GM18505 (cell line): ENCODE measurements around the gene PDZD4.
"Not testable (repeated sequence)": the region's sequence is repeated elsewhere in the genome, so short reads cannot be mapped to it uniquely, and the experiment has no call there.

Source experiments
- ATAC-seq: cut with Tn5 transposase; IDR thresholded peaks from one replicate; pipeline ENCODE4 v1.9.1; 2021; ENCODE audit not compliant: unreplicated experiment
- POLR2A ChIP-seq: IDR thresholded peaks from 4 replicates; pipeline ENCODE4 v1.6.1; 2011; ENCODE audit warnings: borderline replicate concordance; ENCODE audit not compliant: insufficient read depth, insufficient read length; ENCODE audit errors: extremely low read depth

The PDZD4 gene

GRCh38 chrX:153818571-153819383 lies 11.6 kb downstream of the PDZD4 start:
- TF ChIP-seq POLR2A = no peak
- ATAC-seq = no peak

DNA sequence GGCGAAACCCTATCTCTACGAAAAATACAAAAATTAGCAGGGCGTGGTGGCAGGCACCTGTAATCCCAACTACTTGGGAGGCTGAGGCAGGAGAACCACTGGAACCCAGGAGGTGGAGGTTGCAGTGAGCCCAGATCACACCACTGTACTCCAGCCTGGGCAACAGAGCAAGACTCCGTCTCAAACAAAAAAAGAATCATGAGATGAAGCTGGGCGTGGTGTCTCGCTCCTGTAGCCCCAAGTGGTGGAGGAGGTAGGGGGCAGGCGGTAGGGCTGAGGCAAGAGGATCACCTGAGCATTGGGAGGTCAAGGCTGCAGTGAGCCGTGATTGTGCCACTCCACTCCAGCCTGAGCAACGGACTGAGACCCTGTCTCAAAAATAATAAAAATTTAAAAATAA lies 12.3 kb downstream of the PDZD4 start:
- ATAC-seq = not testable (repeated sequence)

- no peak for ATAC-seq
- TF ChIP-seq POLR2A = no peak
Observed at GRCh38 chrX:153816831-153817690, 13.3 kb downstream of the PDZD4 start.

DNA sequence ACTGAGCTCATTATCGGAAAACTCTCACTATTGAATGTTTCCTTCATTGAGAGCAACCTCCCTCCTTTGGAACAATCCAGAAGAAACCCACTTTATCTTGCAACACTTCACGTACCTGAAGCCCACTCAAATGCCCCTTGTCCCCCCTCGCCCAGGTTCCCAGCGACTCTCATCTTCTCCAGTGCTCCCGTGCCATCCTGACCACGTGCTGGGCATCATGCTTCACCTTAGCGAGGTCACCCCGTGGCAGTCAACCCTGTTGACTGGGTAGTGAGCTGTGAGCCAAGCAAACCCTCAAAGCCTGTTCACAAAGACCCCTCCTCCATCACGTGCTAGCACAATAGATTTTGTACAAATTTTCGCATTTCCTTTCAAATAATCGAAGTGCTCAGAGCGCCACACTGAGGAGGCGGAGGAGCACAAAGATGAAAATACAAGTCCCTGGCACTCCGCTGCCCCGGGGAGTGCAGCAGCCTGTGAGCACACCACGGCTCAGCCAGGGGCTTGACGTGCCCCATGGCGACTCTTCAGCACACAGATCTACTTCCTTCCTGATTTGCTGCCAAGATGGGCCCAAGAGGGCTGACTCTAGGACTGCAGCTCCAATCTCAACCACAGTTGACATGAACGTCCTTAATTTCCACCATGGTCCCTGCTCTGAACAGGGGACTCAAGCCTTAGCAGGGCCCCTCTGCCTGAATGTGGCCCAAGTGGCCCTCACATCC lies 15.6 kb downstream of the PDZD4 start:
- no peak for TF ChIP-seq POLR2A

GRCh38 chrX:153813161-153813560 lies 17.2 kb downstream of the PDZD4 start:
- ATAC-seq = no peak
- TF ChIP-seq POLR2A = no peak

More for the DNA sequence above, 15.6 kb downstream of the PDZD4 start:
- no peak for ATAC-seq

- TF ChIP-seq POLR2A = no peak
- no peak for ATAC-seq
Observed at GRCh38 chrX:153812220-153812619, 18.1 kb downstream of the PDZD4 start.

DNA sequence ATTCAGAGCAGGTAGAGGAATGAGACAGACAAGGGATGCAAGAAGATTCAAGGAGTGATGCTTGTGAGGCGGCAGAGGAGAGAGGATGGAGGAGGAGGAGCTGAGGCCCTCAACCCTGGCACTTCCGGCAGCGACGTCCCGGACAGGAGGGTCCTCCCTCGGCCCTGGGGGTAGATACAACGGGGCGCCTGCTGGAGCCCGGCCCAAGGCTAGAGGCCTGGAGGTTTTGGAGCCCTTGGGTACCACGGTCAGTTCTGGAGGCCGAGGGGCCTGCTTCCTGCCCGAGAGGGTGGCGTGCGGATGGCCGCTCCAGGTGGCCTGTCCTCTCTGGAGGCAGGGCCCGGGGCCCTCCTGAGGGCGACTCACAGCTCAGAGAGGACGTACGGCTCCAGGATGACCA lies 22.4 kb downstream of the PDZD4 start:
- no peak for TF ChIP-seq POLR2A
- no peak for ATAC-seq

DNA sequence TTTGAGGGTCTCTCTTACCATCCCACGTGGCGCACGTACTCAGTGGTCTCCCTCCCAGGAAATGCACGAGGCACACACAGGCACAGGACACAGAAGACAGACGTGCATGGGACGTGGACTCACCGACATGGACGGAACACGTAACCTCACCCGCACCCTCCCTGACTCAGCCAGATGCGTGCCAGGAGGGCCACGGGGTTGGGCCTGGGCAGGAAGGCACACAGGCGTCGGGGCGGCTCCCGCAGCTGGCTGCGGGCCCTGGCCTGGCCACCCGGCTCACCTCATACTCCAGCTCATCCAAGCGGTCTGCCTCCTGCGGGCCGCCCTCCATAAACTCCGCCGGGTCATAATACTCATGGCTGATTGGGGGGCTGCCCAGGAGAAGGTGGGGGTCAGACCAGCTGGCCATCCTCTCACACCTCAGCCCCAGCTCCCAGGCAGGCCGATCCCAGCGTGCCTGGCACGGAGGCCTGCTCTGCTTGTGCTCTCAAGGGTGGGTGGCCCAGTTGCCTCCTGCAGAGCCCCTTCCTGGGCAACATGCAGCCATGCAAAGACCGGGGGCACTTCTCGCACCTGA lies 23.3 kb downstream of the PDZD4 start:
- no peak for ATAC-seq
- no peak for TF ChIP-seq POLR2A

DNA sequence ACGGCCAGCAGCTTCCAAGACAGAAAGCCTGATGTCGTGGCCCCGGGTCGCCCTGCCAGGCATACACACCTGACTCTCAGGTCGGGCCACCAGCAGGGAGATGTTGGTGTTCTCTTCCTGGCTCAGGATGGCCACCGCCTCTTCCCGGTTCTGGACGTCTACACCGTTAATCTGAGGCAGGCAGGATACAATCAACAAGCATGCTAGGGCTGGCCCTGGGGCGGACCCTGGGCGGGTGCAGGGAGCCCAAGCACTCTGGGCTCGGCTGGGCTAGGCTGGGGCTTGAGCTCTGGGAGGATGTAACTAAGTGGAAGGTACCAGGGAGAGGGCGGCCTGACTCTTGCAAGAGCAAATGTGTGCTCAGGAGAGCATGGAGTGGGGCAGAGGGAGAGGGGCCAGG lies 24.9 kb downstream of the PDZD4 start:
- no peak for TF ChIP-seq POLR2A
- no peak for ATAC-seq

DNA sequence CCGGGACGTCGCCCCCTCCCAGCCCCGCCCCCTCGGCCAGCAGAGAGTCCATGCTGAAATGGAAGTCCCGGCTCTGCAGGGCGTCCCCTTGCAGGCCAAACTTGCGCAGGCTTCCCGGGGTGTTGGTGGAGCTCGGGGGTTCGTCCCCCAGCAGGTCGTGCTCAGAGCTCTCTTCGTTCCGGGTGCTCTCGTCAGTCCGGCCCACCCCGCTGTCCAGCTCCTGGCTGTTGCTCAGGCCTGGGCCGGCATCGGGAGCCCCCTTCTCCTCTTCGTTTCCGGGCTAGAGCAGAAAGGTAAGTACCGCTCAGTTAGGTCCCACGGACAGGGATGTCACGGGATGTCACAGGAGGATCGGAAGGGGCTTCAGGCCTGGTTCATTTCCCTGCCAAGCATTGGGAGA lies 25.7 kb downstream of the PDZD4 start:
- no peak for ATAC-seq
- no peak for TF ChIP-seq POLR2A

DNA sequence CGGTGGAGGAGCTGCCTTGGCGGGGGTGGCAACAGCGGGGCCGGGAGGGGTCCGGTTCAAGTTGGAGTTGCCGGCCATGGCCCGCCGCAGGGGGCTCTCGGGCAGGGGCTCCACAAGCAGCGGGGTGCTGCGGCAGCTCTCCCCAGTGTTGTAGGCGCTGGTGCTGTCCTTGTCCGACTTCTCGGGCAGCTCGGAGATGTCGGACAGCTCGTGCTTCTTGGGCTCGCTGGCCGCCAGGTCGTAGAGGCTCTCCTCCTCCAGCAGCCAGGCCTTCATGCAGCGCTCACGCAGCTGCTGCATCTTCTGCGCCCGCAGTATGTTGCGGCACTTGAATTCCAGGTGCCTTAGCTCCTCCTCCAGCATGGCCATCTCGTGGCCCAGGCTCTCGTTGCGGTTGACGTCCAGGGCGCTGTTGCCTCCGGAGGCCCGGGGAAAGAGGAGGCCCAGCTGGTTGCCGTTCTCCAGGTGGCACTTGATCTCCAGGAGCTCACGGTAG lies 26.2 kb downstream of the PDZD4 start:
- ATAC-seq = no peak
- TF ChIP-seq POLR2A = no peak

DNA sequence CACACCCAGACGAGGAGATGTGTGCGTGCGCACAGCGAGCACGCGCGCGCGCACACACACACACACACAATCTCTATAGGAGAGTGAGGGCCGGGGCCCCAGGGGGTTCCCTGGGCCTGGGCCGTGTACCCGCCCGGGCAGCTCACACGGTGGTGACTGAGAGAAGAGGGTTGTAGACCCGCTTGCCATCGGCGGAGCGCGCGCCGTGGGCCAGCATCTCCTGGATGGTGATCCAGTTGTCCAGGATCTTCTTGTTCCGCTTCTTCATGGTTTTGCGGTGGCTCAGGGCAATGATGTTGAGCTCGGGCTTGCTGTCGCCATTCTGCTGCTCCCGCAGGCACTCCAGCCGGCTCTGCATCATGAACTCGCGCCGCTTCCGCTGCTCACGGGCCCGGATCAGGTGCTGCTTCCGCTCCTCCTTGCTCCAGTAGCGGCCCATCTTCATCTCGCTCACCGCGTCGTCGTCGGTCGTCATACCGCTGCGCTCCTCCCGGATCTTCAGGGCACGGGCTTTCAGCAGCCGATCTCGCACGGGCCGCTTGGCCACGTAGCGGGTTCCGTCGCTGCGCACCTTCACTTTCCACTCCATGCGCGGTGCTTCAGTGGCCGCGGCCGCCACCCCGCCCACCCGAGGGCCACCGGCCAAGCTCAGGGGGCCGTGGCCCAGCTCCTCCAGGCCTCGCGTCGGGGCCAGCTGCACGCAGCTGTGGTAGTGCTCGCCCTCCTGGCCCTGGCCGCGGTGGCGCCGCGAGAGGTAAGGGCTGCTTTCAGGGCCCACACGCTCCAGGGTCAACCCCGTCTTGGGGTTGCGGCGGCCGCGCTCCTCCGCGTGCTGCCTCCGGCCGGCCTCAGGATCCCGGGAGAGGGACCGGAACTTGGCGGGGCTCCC lies 26.9 kb downstream of the PDZD4 start:
- TF ChIP-seq POLR2A = no peak
- no peak for ATAC-seq

DNA sequence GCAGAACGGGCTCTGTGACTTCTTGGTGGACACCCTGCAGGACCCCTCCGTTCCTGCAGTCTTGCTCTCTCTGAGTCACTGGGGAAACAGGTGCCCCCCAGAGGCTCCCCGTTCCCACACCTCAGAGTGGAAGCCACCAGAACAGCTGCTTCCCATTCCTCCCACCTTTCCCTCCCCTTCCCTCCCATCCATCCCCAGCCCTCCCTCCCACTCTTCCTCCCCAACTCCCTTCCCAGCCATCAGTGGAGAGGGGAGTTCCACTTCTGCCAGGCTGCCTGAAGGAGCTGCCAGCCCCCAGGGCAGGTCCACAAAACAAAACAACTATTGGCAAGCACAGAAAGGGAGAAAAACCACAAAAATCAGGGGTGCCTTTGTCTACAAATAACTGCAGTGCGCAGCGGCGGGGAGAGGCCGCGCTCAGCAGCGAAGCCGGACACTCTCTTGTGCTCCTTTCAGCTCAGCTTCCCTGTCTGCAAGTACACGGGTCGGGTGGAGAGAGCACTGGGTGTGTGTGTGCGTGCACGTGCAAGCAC lies 27.8 kb downstream of the PDZD4 start:
- ATAC-seq = no peak
- no peak for TF ChIP-seq POLR2A

DNA sequence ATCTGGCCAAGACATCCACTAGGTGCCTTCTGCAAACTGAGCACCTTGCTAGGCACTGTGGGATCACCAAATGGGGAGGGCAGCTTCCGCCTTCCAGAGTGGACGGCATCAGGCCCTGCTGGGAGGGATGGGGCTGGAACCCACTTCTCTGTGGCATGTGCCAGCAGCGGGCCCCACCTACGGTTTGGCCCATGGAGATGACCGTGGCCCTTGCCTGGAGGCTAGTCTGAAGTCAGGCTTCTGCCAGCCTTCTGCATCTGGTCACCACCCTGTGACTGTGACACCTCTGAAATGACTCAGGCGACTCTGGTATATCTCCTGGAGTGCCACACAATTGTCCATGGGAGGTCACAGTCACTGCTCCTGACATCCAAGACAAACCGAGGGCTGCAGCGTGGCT lies 28.7 kb downstream of the PDZD4 start:
- no peak for ATAC-seq
- TF ChIP-seq POLR2A = no peak
